KG1 (cell line): Measurements from ENCODE around the gene CAMTA1.
"Not testable (repeated sequence)": the region's sequence is repeated elsewhere in the genome, so short reads cannot be mapped to it uniquely, and the experiment has no call there.

Experiments used
- DNase-seq: peaks from one replicate; lab custom pipeline; 2025; lab: John Stamatoyannopoulos, UW

Gene CAMTA1

DNA sequence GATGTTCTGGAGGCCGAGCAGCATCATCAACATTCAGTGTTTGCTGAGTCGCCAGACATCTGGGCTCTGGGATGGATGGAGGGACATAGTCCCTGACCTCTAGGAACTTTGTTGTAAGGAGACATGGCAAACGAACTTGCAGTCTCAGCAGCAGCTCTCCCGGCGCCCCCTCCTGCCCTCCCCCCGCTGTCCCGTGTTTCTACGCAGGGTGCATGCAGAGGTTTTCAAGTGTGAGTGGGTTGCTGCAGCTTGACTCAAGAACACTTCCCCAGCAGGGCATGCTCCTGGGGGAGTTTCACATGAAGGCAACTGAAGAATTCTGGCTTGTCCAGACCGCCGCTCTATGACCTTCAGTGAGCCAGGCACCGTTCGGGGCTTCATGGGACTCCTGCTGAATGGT is 121.9 kb downstream of the CAMTA1 start:
- no peak for DNase-seq

- no peak for DNase-seq
Measured at GRCh38 chr1:6907676-6908434, 122.6 kb downstream of the CAMTA1 start.

GRCh38 chr1:6909401-6909800 is 124.1 kb downstream of the CAMTA1 start:
- DNase-seq, result no peak

- no peak for DNase-seq
Measured at GRCh38 chr1:6909857-6910256, 124.6 kb downstream of the CAMTA1 start.

GRCh38 chr1:6911021-6911941 is 126.0 kb downstream of the CAMTA1 start:
- DNase-seq, result no peak

DNA sequence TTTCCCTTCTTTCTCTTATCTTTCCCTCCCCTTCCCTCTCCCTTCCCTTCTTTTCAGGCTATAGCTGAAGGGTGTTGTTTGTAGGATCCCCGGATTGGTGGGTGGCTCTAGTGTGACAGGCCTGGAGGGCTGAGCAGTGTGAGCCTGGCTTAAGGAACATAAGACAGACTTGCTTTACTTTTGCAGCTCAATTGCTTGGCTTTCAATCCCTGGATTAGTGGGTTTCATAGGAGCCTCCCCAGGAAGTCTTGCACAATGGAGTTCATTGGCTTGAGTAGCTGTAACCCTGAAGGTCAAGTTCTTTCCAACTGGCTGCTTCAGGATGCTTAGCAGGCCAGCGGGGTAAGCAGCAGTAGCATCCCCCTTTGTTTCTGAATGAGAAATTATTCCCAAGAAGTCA is 126.7 kb downstream of the CAMTA1 start:
- DNase-seq, result no peak

- no peak for DNase-seq
Measured at GRCh38 chr1:6912518-6912917, 127.3 kb downstream of the CAMTA1 start.

- DNase-seq, result no peak
Measured at GRCh38 chr1:6913086-6913485, 127.8 kb downstream of the CAMTA1 start.

DNA sequence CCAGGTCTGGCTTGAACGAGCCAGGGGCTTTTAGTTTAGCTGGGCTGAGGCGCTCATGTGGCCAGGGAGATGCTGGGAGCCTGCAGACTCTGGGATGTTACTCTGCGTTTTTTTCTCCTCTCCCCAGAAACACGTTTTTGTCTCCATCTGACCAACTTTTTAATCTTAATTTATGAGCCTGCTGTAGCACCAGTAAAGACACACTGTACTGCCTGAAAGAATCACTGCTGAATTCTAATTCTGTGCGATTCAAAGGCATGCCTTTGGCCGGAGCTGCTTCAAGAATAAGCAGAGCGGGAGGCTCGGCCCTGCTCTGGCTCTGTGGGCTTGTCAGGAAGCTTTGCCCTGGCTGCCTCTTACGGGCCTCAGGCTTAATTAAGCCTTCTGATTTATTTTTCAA is 129.5 kb downstream of the CAMTA1 start:
- no peak for DNase-seq

GRCh38 chr1:6915999-6916565 is 130.8 kb downstream of the CAMTA1 start:
- no peak for DNase-seq

GRCh38 chr1:6917067-6917466 is 131.8 kb downstream of the CAMTA1 start:
- DNase-seq, result no peak

- no peak for DNase-seq
Measured at GRCh38 chr1:6918186-6918924, 133.1 kb downstream of the CAMTA1 start.

GRCh38 chr1:6918925-6919511 is 133.8 kb downstream of the CAMTA1 start:
- no peak for DNase-seq

- not testable (repeated sequence) for DNase-seq
Measured at GRCh38 chr1:6921506-6921905, 136.3 kb downstream of the CAMTA1 start.

DNA sequence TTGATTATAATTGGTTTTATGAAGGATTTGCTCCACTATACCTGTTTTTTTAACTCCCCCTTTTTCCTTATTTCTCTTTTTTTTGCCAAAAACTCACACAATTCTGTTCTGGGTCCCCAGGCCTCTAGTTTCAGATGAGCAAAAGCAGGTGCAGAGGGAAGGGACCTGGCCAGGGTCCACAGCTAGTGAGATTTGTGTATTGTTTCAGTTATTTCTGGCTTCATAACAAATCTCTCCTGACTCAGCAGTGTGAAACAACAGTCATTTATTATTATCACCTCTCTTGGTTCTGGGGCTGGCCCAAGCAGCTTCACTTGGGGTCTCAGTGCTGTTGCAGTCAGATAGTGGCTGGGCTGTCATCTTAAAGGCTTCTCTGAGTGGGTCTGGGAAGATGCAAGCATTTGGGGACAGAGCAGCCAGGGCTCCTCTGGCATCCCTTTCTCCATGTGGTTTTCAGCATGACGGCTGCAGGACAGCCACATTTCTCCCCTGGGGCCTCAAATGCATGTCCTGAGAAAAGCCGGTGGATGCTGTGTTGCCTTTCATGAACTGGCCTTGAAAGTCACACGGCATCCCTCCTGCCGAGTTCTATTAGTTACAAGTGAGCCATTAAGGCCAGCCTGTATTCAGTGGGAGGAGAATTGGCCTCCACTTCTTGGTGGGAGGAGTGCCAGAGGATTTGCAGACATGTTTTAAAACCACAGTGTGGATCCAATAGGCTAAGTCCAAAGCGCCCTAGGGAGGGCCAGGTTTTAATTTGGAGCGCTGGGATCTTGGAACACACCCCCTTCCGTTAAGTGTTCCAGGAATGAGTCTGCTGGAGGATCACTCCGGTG is 137.1 kb downstream of the CAMTA1 start:
- DNase-seq, result no peak

GRCh38 chr1:6923012-6923411 is 137.8 kb downstream of the CAMTA1 start:
- DNase-seq, result no peak

- no peak for DNase-seq
Measured at GRCh38 chr1:6923416-6923815, 138.2 kb downstream of the CAMTA1 start.

- no peak for DNase-seq
Measured at GRCh38 chr1:6923955-6924881, 139.0 kb downstream of the CAMTA1 start.

GRCh38 chr1:6924891-6925290 is 139.6 kb downstream of the CAMTA1 start:
- no peak for DNase-seq

- no peak for DNase-seq
Measured at GRCh38 chr1:6927626-6928025, 142.4 kb downstream of the CAMTA1 start.
